Measurements from ENCODE around the gene TAF4.
"Not testable (repeated sequence)": the region's sequence is repeated elsewhere in the genome, so short reads cannot be mapped to it uniquely, and the experiment has no call there.

TAF4 gene, protein sequence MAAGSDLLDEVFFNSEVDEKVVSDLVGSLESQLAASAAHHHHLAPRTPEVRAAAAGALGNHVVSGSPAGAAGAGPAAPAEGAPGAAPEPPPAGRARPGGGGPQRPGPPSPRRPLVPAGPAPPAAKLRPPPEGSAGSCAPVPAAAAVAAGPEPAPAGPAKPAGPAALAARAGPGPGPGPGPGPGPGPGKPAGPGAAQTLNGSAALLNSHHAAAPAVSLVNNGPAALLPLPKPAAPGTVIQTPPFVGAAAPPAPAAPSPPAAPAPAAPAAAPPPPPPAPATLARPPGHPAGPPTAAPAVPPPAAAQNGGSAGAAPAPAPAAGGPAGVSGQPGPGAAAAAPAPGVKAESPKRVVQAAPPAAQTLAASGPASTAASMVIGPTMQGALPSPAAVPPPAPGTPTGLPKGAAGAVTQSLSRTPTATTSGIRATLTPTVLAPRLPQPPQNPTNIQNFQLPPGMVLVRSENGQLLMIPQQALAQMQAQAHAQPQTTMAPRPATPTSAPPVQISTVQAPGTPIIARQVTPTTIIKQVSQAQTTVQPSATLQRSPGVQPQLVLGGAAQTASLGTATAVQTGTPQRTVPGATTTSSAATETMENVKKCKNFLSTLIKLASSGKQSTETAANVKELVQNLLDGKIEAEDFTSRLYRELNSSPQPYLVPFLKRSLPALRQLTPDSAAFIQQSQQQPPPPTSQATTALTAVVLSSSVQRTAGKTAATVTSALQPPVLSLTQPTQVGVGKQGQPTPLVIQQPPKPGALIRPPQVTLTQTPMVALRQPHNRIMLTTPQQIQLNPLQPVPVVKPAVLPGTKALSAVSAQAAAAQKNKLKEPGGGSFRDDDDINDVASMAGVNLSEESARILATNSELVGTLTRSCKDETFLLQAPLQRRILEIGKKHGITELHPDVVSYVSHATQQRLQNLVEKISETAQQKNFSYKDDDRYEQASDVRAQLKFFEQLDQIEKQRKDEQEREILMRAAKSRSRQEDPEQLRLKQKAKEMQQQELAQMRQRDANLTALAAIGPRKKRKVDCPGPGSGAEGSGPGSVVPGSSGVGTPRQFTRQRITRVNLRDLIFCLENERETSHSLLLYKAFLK

DNA sequence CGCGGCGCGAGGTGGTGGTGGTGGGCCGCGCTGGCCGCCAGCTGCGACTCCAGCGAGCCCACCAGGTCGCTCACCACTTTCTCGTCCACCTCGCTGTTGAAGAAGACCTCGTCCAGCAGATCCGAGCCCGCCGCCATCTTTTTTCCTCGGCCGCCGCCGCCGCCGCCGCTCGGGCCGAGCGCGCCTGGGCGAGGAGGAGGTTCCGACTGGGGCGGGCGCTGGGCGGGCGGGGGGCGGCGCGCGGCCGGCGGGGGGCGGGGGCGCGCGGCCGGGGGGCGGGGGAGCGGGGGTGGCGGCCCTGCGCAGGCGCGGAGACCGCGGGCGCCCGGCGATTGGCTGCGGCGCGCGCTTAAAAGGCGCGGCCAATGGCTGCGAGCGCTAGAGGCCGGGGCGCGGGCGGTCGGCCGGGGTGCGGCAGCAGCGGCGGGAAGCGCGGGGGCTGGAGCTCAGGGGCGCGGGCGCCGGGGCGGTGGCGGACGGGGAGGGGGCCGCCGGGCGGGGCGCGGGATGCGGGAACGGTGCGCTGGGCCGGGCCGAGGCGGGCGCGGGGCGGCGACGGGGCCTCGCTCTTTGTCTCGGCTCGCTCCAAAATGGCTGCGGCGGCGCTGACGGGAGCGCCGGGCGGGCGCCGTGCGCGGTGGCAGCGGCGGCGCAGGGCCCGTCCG, at the start of gene TAF4:
TSS of gene TAF4 (minus strand) at position 208 of the 665 bp plus-strand sequence. CDS start at position 137, 71 bp downstream.
- DNase-seq (ENCODE audit: extremely low spot score, insufficient read length, low read depth) (peak; percentile 99), FAIRE-seq (no peak)

DNA sequence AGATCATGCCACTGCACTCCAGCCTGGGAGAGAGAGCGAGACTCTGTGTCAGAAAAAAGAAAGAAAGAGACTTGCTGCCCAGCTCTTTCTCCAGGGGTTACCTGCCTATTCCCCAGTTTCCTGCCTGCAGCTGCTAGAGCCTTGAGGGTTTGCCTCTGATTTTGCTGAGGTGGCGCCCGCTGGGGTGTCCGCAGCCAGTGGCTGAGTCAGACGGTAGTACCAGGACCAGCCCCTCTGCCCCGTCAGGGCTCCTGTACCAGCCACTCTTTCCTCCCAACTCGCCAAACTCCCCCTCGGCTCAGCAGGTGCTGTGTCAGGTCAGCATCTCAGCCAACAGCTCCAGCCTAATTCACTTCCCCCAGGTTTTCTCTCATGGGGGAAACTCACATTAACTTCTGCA, 49.2 kb upstream of the TAF4 start:
- FAIRE-seq (no peak), DNase-seq (ENCODE audit: extremely low spot score, insufficient read length, low read depth) (no peak)

DNA sequence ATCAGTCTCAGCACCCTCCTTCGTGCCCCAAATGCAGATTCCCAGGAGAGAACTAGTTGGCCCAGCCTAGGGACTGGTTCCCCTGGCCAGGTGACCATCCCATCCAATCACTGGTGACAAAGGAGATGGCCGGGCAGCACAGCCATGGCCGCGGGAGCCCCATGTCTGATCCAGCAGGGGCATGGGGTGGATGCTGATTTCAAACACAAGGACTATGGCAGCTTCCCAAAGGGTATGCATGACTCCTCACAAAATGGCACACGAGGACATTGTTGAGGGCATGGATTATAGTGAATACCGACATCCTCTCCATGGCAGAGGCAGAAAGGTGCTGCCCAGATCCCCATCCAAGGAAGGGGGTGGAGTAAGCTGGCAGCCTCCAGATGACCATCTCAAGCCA, 46.7 kb upstream of the TAF4 start:
- FAIRE-seq, result no peak

DNA sequence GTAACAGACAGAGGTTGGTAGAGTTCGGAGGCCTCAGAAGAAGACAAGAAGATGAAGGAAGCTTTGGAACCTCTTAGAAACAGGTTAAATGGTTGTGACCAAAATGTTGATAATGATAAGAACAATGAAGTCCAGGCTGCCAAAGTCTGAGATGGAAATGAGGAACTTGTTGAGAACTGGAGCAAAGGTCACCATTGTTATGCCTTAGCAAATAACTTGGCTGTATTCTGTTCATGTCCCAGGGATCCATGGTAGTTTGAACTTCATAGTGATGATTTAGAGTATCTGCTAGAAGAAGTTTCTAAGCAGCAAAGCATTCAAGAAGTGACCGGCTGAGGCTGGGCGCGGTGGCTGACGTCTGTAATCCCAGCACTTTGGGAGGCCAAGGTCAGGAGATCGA, 45.5 kb upstream of the TAF4 start:
- no peak for FAIRE-seq
- no peak for DNase-seq (ENCODE audit: extremely low spot score, insufficient read length, low read depth)

More for the DNA sequence above, 46.7 kb upstream of the TAF4 start:
- DNase-seq (ENCODE audit: extremely low spot score, insufficient read length, low read depth), result no peak

DNA sequence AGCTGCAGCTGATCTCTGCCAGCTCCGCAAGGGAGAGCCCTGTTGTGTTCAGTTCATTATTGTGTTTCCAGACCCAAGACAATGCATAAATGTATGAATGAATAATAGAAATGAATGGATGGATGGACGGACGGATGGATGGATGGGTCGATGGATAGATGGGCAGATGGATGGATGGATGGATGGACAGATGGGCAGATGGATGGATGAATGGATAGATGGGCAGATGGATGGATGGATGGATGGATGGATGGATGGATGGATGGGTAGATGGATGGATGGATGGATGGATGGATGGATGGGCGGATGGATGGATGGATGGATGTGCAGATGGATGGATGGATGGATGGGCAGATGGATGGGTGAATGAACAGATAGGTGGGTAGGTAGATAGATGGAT, 39.9 kb upstream of the TAF4 start:
- no peak for DNase-seq (ENCODE audit: extremely low spot score, insufficient read length, low read depth)
- FAIRE-seq, result no peak

DNA sequence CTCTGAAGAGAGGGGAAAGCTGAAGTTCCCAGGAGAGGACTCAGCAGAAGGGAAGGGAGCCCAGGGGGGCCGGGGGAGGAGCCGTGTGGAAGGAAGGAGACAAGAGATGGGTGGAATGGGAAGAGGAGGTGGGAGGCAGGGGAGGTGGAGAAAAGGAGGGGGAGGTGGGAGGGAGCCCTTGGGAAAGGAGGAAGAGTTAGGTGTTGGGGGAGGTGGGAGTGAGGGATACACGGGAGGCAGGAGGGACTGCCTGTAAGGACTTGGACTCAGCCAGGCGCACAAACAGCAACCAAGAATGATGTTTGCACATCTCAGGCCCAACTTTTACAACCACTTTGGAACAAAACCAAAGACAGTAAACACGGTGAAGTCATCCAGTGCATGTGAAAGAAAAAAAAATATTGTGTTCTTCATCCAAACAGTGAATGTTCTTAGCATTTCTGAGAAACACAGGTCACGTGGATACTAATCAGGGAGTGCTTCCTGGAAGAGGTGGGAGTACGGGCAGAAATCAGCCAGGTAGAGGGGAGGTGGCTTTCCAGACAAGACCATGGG, 39.2 kb upstream of the TAF4 start:
- FAIRE-seq, result no peak
- DNase-seq (ENCODE audit: extremely low spot score, insufficient read length, low read depth), result no peak

DNA sequence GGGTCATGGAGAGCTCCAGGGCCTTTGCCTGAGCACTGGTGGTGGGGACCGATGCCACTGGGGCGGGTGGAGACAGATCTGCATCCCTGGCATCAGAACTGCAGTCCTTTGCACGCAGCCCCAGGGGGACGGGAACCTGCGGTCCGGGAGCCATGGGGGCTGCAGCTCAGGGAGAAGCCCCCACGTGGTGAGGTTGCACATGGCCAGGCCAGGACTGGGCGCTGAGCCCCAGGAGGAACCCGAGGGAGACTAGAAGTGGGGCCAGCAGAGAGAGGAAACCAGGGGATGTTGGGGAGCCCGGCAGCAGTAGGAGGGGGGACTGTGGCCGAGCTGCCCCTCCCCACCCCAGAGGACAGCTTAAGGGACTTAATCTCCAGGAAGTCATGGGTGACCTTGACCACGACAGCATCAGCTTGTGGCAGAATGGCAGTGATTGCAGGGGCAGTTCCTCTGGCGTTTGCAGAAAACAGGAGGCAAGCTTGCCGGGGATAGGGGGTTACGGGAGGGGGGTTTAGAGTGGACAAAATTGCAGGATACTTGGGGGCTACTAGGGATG, 38.6 kb upstream of the TAF4 start:
- no peak for DNase-seq (ENCODE audit: extremely low spot score, insufficient read length, low read depth)
- no peak for FAIRE-seq

DNA sequence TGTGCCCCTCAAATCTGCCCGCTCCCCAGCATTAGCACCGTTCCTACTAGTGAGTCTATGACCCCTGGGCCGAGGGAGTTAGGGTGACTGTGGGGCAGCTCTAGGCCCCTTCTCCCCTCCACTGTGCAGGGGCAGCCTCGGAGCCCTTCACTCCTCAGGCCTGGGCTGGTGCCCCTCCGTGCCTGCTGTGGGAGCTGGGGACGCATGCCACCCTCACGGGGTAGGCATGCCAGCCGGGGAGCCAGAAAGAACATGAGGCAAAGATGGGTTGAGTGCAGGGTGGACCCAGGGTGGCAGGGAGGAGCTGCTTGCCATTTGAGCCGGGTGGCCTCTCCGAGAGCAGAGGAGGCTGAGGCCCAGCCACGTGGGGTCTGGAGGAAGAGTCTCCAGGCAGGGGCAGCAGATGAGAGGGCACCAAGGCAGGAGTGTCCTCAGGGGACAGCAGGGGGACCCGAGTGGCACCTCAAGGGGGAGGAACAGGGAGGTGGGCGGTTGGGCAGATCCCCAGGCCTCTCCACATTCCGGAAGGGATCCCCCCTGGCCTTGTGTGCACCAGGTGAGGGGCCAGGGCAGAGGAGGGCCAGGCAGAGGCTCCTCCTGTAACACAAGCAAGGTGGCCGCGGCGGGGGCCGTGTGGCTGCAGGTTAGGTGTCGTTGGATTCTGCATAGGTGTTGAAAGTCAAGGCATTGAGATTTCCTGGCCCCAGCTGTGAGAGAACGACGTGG, 38.0 kb upstream of the TAF4 start:
- no peak for FAIRE-seq

DNA sequence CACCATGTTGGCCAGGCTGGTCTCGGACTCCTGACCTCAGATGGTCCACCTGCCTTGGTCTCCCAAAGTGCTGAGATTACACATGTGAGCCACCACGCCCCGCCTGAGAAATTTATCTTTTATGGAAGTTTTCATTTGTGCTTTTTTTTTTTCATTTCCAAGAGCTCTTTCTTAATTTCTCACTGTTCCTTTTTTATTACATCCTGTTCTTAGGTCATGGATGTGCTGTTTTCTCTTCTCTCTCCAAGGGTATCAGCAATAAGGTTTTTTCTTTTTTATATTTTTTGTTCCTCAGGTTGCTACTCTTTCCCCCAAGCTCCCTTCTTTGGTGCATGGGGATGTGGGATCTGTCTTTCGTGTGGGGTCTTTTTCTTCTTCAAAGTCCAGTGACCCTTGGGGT, 35.4 kb upstream of the TAF4 start:
- DNase-seq (ENCODE audit: extremely low spot score, insufficient read length, low read depth) (no peak), FAIRE-seq (no peak)

More for the DNA sequence above, 38.0 kb upstream of the TAF4 start:
- DNase-seq (ENCODE audit: extremely low spot score, insufficient read length, low read depth), result no peak

DNA sequence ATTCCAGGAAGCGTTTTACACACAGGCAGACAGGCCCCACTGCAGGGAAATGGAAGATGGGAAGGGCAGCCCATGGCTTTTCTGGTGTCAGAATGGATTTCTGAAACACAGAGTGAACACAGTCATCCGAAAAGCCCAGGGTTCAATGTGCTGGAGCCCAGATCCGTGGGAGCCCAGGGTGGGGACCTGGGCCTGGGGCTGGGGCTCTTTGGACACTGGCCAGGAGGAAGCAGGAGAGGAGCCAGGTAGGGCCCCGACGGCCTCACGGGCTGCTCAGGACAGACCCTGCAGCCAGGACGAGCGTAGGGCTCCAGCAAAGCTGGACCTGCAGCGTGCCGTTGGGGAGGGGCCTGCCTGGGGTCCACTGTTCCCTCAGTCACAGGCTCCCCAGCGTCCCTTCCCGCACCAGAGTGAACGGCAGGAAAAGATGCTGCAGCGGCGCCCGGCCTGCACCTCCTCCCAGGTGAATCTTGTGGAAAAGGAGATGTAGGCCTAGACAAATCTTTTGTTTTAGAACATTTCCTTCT, 32.3 kb upstream of the TAF4 start:
- DNase-seq (ENCODE audit: extremely low spot score, insufficient read length, low read depth), result no peak
- no peak for FAIRE-seq

DNA sequence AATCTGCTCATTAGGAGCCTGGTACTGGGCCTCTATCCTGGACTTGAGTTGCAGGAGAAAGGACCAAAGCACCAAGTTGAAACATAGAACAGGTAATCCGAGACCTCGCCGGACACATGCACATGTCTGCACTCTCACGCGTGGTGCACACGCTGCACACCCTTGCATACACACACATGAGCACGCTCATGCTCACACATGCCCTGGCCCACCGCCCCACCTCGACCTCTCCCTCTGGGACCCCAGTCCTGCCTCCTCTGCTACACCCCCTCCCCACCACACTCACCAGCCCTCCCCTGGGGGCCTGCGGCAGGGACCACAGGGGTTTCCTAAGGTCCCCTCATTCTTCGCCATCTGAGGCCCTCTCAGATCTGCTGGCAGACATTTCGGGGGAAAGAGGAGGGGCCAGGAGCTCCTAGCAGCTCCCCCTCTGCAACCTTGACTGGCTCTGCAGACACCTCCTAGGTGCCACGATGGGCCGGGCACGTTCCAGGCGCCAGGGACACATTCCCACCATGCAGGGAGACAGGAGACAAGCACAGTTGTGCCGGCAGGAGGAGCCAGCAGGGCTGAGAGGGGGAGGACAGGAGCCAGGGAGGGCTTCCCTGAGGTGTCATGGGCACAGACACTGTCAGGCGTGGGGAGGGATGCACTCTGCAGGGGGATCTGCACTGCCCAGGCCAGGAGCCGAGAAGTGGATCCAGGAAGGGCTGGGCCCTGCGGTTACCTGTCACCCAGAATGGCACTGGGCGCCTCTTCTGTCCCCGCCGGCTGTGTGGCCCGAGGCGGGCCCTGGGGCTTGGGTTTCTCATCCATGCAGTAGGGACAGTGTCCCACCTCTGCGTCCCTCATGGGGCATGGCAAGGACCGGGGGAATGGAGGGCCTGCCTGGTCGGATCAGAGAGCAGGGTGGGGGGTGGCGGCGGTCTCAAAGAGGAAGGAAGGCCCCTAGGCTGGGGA, 31.0 kb upstream of the TAF4 start:
- FAIRE-seq, result no peak
- DNase-seq (ENCODE audit: extremely low spot score, insufficient read length, low read depth), result no peak

DNA sequence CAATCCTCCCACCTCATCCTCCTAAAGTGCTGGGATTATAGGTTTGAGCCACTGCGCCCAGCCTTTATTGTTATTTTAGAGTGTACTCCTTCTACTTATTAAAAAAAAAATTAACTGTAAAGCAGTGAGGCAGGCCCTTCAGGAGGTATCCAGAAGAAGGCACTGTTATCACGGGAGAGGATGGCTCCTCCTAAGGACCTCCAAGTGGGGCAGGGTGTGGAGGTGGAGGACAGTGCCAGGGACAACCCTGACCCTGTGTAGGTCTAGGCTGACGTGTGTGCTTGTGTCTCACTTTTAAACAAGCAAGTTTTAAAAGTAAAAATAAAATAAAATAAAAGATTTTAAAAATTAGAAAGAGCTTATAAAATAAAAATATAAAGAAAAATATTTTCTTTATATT, 23.7 kb upstream of the TAF4 start:
- FAIRE-seq, result no peak
- DNase-seq (ENCODE audit: extremely low spot score, insufficient read length, low read depth), result no peak

DNA sequence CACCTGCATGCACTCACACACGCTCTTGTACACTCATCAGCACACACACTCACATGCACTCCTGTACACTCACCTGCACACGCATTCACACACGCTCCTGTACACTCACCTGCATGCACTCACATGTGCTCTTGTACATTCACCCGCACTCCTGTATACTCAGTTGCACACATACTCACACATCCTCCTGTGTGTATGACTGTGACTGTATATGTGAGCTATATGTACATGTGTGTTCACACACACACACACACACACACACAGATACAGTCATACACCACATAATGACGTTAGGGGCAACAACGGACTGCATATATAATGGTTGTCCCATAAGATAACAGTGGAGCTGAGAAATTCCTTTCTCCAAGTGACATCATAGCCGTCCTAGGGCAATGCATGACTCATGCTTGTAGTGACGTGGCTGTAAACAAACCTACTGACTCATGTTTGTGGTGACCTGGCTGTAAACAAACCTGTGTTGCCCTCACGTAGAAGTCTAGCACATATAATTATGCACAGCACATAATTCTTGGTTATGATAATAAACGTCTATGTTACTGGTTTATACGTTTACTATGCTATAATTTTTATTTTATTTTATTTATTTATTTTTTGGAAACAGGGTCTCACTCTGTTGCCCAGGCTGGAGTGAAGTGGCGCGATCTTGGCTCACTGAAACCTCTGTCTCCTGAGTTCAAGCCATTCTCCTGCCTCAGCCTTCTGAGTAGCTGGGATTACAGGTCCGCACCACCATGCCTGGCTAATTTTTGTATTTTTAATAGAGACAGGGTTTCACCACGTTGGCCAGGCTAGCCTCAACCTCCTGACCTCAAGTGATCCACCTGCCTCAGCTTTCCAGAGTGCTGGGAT, 22.8 kb upstream of the TAF4 start:
- FAIRE-seq (no peak), DNase-seq (ENCODE audit: extremely low spot score, insufficient read length, low read depth) (no peak)

DNA sequence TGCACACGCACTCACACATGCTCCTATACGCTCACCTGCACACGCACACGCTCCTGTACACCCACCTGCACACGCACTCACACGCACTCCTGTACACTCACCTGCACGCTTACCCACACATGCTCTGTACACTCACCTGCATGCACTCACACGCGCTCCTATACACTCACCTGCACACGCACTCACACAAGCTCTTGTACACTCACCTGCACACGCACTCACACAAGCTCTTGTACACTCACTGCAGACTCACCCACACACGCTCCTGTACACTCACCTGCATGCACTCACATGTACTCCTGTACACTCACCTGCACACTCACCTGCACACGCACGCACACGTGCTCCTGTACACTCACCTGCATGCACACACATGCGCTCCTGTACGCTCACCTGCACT, 22.0 kb upstream of the TAF4 start:
- no peak for DNase-seq (ENCODE audit: extremely low spot score, insufficient read length, low read depth)
- no peak for FAIRE-seq

DNA sequence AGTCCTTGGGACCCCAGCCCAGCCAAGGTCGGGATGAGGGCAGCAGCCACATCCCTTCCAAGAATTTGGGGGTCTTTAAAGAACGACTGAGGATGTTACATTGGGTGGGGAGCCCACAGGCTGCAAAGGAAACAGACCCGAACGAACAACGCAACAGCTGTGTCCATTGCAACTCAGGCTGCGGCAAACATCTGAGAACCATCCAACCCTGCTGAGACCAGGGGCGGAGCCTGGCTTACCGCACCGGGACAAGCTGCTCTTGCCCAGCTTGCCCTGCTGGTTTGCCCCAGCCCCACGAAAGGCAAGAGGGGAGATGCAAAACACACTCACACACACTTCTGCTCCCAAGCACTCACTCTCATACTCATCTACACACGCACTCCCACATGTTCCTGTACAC, 21.5 kb upstream of the TAF4 start:
- DNase-seq (ENCODE audit: extremely low spot score, insufficient read length, low read depth) (no peak), FAIRE-seq (no peak)

DNA sequence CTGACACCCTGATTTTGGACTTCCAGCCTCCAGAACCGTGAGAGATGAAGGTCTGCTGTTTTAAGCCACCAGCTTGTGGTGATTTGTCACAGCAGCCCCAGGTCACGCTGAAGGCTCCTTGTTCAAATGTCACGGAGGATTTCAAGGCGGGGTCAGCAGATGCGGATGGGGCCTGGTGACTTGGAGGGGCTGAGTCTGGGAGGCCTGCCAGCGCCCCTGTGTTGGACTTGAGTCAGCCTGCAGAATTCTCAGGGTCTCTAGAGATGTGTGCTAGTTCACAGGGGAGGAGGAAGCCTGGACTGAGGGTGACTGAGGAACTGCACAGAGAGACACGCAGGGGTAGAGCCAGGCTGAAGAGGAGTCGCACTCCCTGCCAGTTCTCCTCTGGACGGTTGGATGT, 19.5 kb upstream of the TAF4 start:
- FAIRE-seq, result no peak

DNA sequence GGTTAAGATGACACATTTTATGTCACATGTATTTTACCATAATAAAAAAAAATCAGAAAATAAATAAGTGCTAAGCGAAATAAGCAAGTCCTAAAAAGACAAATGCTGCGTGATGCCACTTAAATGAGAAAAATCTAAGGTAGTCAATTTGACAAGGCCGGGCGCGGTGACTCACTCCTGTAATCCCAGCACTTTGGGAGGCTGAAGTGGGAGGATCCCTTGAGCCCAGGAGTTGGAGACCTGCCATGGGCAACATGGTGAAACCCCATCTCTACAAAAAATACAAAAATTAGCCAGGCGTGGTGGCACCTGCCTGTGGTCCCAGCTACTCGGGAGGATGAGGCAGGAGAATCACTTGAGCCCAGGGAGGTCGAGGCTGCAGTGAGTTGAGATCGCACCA, 18.5 kb upstream of the TAF4 start:
- not testable (repeated sequence) for DNase-seq (ENCODE audit: extremely low spot score, insufficient read length, low read depth); FAIRE-seq

More for the DNA sequence above, 19.5 kb upstream of the TAF4 start:
- DNase-seq (ENCODE audit: extremely low spot score, insufficient read length, low read depth), result no peak

Measured in GM18507 (cell line).